Smooth muscle cell (in vitro differentiated cells): Measurements from ENCODE around the gene CERS6. TPM values are rescaled to one million over a fixed set of nuclear protein-coding genes. Genes with fewer than 3 reads are reported as not detected.
A peak's percentile ranks its signal among the peaks of the same experiment; 100 is the strongest.

Experiments
- DNase-seq: peaks from one replicate; lab custom pipeline; 2025; ENCODE audit not compliant: unreplicated experiment; lab: John Stamatoyannopoulos, UW
- H2AFZ ChIP-seq: fragments of 200-600 bp; sonication (generic); 2 replicates; pipeline ENCODE4 v1.6.0; 2016; ENCODE audit warnings: antibody characterized with exemption, low read depth, mild to moderate bottlenecking
- H3F3A ChIP-seq: fragments of 200-600 bp; sonication (generic); 2 replicates; pipeline ENCODE4 v1.6.0; 2017; ENCODE audit warnings: antibody characterized with exemption, low read depth
- H3K27ac ChIP-seq: fragments of 200-600 bp; sonication (generic); 2 replicates; pipeline ENCODE4 v1.5.1; 2016; ENCODE audit warnings: low read depth, mild to moderate bottlenecking
- H3K27me3 ChIP-seq: fragments of 200-600 bp; sonication (generic); 2 replicates; pipeline ENCODE4 v1.6.1; 2016; ENCODE audit warnings: low read depth, mild to moderate bottlenecking
- H3K36me3 ChIP-seq: fragments of 200-600 bp; sonication (generic); 2 replicates; pipeline ENCODE4 v1.5.1; 2016; ENCODE audit warnings: low read depth
- H3K4me1 ChIP-seq: fragments of 200-600 bp; sonication (generic); 2 replicates; pipeline ENCODE4 v1.5.1; 2016; ENCODE audit warnings: low read depth
- H3K4me2 ChIP-seq: fragments of 200-600 bp; sonication (generic); 2 replicates; pipeline ENCODE4 v1.6.0; 2016; ENCODE audit warnings: mild to moderate bottlenecking
- H3K4me3 ChIP-seq: fragments of 200-600 bp; sonication (generic); 2 replicates; pipeline ENCODE4 v1.5.1; 2016; ENCODE audit warnings: mild to moderate bottlenecking
- H3K79me2 ChIP-seq: fragments of 200-600 bp; sonication (generic); 2 replicates; pipeline ENCODE4 v1.6.0; 2016; ENCODE audit warnings: low read depth, mild to moderate bottlenecking
- H3K9ac ChIP-seq: fragments of 200-600 bp; sonication (generic); 2 replicates; pipeline ENCODE4 v1.6.0; 2016; ENCODE audit warnings: low read depth
- H3K9me3 ChIP-seq: fragments of 200-600 bp; sonication (generic); replicated peaks from 2 replicates; pipeline ENCODE4 v1.5.1; 2016; ENCODE audit warnings: low read depth
- H4K20me1 ChIP-seq: fragments of 200-600 bp; sonication (generic); 2 replicates; pipeline ENCODE4 v1.6.0; 2016; ENCODE audit warnings: low read depth
- WGBS: methylation state at CpG from one replicate; pipeline ENCODE4 v1.1.7; 2016; ENCODE audit warnings: low lambda C conversion rate; 5-methylcytosine and 5-hydroxymethylcytosine counted together
- polyA plus RNA-seq: library from polyadenylated mRNA; unstranded; fragments of >200 nt; fragmentation: Nextera tagmentation; extraction: Ambion mirVana; gene quantifications from 2 replicates; pipeline ENCODE4 v1.2.1, GENCODE V29; 2016
- total RNA-seq: library from RNA; depleted of rRNA; stranded (reverse); fragments of >200 nt; gene quantifications from 2 replicates; pipeline ENCODE4 v1.2.3, GENCODE V29; 2014
- TF ChIP-seq, protein P1 (sequence below): fragments of 200-600 bp; sonication (generic); IDR thresholded peaks from 2 replicates; pipeline ENCODE4 v1.5.1; 2017; ENCODE audit warnings: borderline replicate concordance, mild to moderate bottlenecking, antibody characterized with exemption; ENCODE audit not compliant: insufficient read depth, poor library complexity, severe bottlenecking

Gene CERS6
- total and polyA plus RNA-seq, 2 experiments from 2014 or later = 9.2 to 26.6 TPM

- TF ChIP-seq, protein P1, sequence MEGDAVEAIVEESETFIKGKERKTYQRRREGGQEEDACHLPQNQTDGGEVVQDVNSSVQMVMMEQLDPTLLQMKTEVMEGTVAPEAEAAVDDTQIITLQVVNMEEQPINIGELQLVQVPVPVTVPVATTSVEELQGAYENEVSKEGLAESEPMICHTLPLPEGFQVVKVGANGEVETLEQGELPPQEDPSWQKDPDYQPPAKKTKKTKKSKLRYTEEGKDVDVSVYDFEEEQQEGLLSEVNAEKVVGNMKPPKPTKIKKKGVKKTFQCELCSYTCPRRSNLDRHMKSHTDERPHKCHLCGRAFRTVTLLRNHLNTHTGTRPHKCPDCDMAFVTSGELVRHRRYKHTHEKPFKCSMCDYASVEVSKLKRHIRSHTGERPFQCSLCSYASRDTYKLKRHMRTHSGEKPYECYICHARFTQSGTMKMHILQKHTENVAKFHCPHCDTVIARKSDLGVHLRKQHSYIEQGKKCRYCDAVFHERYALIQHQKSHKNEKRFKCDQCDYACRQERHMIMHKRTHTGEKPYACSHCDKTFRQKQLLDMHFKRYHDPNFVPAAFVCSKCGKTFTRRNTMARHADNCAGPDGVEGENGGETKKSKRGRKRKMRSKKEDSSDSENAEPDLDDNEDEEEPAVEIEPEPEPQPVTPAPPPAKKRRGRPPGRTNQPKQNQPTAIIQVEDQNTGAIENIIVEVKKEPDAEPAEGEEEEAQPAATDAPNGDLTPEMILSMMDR = no peak
- H2AFZ ChIP-seq = no peak overlapping the region
- H3F3A ChIP-seq = no peaks in the 10 kb centered on the region
- no peak overlapping the region for H3K4me2 ChIP-seq
- DNase-seq = no peak
- no peaks in the 10 kb centered on the region for H3K27me3 ChIP-seq
- no peaks in the 10 kb centered on the region for H3K9me3 ChIP-seq
- H3K36me3 ChIP-seq = peaks cover 3% of the 10 kb centered on the region
- H3K79me2 ChIP-seq = no peaks in the 10 kb centered on the region
- no peak overlapping the region for H3K9ac ChIP-seq
- no peak overlapping the region for H3K4me3 ChIP-seq
- WGBS = 47% methylated on average over 2 of the region's 2 CpGs
- no peak overlapping the region for H3K27ac ChIP-seq
- no peaks in the 10 kb centered on the region for H3K4me1 ChIP-seq
- no peaks in the 10 kb centered on the region for H4K20me1 ChIP-seq
These were observed 314.7 kb downstream of the CERS6 start for GRCh38 chr2:168770796-168771195.

GRCh38 chr2:168772704-168773103 is 316.6 kb downstream of the CERS6 start:
- no peak for DNase-seq
- Histone ChIP-seq H2AFZ (no peak overlapping the region), H4K20me1 (no peaks in the 10 kb centered on the region), H3K36me3 (peaks cover 3% of the 10 kb centered on the region), H3K4me2 (no peak overlapping the region), H3K79me2 (no peaks in the 10 kb centered on the region), H3K4me3 (no peak overlapping the region), H3K4me1 (no peaks in the 10 kb centered on the region), H3K27ac (no peak overlapping the region), H3K9me3 (no peaks in the 10 kb centered on the region), H3K9ac (no peak overlapping the region), H3K27me3 (no peaks in the 10 kb centered on the region), H3F3A (no peaks in the 10 kb centered on the region)
- 100% methylated on average over 1 of the region's 1 CpG for WGBS
- TF ChIP-seq, protein P1 = no peak

GRCh38 chr2:168773128-168773527 is 317.1 kb downstream of the CERS6 start:
- Histone ChIP-seq H2AFZ (no peak overlapping the region), H3K4me1 (no peaks in the 10 kb centered on the region), H3K9me3 (no peaks in the 10 kb centered on the region), H3K4me3 (no peak overlapping the region), H3K4me2 (no peak overlapping the region), H3F3A (no peaks in the 10 kb centered on the region), H4K20me1 (no peaks in the 10 kb centered on the region), H3K9ac (no peak overlapping the region), H3K36me3 (peaks cover 3% of the 10 kb centered on the region), H3K27me3 (no peaks in the 10 kb centered on the region), H3K79me2 (no peaks in the 10 kb centered on the region), H3K27ac (no peak overlapping the region)
- TF ChIP-seq, protein P1 = no peak
- 74% methylated on average over 2 of the region's 2 CpGs for WGBS
- no peak for DNase-seq

DNA sequence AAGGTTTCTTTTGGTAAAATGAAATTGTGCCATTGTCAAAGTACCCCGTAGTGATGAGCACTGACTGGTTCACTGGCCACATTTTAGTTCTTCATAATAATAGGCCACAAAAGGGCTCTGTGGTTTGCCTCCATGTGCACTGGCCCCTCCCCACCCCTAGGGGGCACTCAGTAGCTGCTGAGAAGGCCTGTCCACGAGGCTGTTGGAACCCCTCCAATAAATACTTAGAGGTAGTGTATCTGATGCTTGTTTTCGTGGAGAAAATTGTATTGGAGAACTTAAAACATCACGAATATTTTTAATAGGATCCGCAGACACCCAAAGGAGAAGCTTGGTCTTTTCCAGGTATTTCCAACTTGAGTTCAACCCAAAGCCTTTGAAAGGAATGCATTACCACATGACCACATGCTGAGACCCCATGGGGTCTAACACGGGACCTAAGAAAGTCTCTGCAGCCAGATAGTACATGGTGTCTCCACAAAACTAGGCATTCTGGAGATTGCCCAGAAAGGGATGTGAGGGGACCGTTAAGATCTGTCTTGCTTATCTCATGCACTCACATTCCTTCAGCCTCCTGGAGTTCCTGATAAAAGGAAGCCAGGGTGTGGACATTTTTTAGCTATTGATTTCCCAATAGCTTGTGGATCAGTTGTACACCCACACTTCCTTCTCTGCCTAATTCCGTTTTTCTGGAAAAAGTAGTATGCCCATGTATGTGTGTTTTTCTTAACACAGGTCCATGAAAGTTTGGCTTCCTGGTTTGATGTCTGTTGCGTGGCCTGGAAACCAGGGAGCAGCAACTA is 317.8 kb downstream of the CERS6 start:
- Histone ChIP-seq H4K20me1 (no peaks in the 10 kb centered on the region), H3K79me2 (no peaks in the 10 kb centered on the region), H2AFZ (no peak overlapping the region), H3K4me2 (no peak overlapping the region), H3K36me3 (peaks cover 3% of the 10 kb centered on the region), H3K4me3 (no peak overlapping the region), H3K9ac (no peak overlapping the region), H3F3A (no peaks in the 10 kb centered on the region), H3K27me3 (no peaks in the 10 kb centered on the region), H3K4me1 (no peaks in the 10 kb centered on the region), H3K9me3 (no peaks in the 10 kb centered on the region), H3K27ac (no peak overlapping the region)
- WGBS = 52% methylated on average over 9 of the region's 9 CpGs
- TF ChIP-seq, protein P1 = peak; percentile 62
- DNase-seq = no peak
